Stimulated activated naive CD8-positive, alpha-beta T cell treated with anti-CD3 and anti-CD28 coated beads, Interleukin-15, amount 100 ng/mL, for 72 hours (primary cell): ENCODE measurements around the gene CASP9.
A peak's percentile ranks its signal among the peaks of the same experiment; 100 is the strongest.
"Not testable (repeated sequence)": the region's sequence is repeated elsewhere in the genome, so short reads cannot be mapped to it uniquely, and the experiment has no call there.

Experiments used
- ATAC-seq: fragments of 150-1000 bp; cut with Tn5 transposase; 2 replicates; pipeline ENCODE4 v1.10.0; 2021; ENCODE audit warnings: mild to moderate bottlenecking, moderate library complexity
- DNase-seq, 2 donors: peaks; one replicate each; pipeline ENCODE4 v3.0.0; 2021 to 2022
- H3K27ac Mint-ChIP-seq, 2 donors: one replicate each; pipeline ENCODE4 v1.8.0; 2022; ENCODE audit warnings: mild to moderate bottlenecking in 2 of 2, mixed read lengths in 2 of 2, moderate library complexity in 2 of 2
- H3K27me3 Mint-ChIP-seq: one replicate; pipeline ENCODE4 v1.8.0; 2022; ENCODE audit warnings: mixed read lengths
- H3K4me1 Mint-ChIP-seq: one replicate; pipeline ENCODE4 v1.8.0; 2022; ENCODE audit warnings: mild to moderate bottlenecking, mixed read lengths
- H3K4me3 Mint-ChIP-seq, 2 donors: one replicate each; pipeline ENCODE4 v1.8.0; 2022; ENCODE audit warnings: mild to moderate bottlenecking in 2 of 2, mixed read lengths in 2 of 2, moderate library complexity in 1 of 2
- H3K9me3 Mint-ChIP-seq, 2 donors: one replicate each; pipeline ENCODE4 v1.8.0; 2022; ENCODE audit warnings: mixed read lengths in 2 of 2

CASP9 gene

GRCh38 chr1:15540186-15540585 is 16.2 kb upstream of the CASP9 start:
- no peak for ATAC-seq
- no peak for DNase-seq
- Mint-ChIP-seq H3K4me1 (no peaks in the 10 kb centered on the region), H3K27me3 (no peaks in the 10 kb centered on the region), H3K4me3 (no peak overlapping the region), H3K9me3 (no peaks in the 10 kb centered on the region), H3K27ac (peak overlapping the region in 1 of 2 donors; percentile 64)

GRCh38 chr1:15538771-15539170 is 14.8 kb upstream of the CASP9 start:
- Mint-ChIP-seq H3K27me3 (no peaks in the 10 kb centered on the region), H3K4me1 (no peaks in the 10 kb centered on the region), H3K4me3 (no peak overlapping the region), H3K27ac (no peak overlapping the region), H3K9me3 (no peaks in the 10 kb centered on the region)
- DNase-seq, result no peak
- no peak for ATAC-seq

- no peak for ATAC-seq
- H3K9me3 Mint-ChIP-seq, result no peaks in the 10 kb centered on the region
- H3K27ac Mint-ChIP-seq, result no peak overlapping the region
- DNase-seq, result no peak
- no peaks in the 10 kb centered on the region for H3K27me3 Mint-ChIP-seq
- H3K4me3 Mint-ChIP-seq, result no peak overlapping the region
- peaks cover 18% of the 10 kb centered on the region for H3K4me1 Mint-ChIP-seq
These were observed 7.7 kb upstream of the CASP9 start for GRCh38 chr1:15531682-15532081.

GRCh38 chr1:15531003-15531402 is 7.0 kb upstream of the CASP9 start:
- no peaks in the 10 kb centered on the region for H3K9me3 Mint-ChIP-seq
- H3K27ac Mint-ChIP-seq, result no peak overlapping the region
- no peak overlapping the region for H3K4me3 Mint-ChIP-seq
- DNase-seq (no peak), ATAC-seq (no peak)
- H3K4me1 Mint-ChIP-seq, result peaks cover 24% of the 10 kb centered on the region
- H3K27me3 Mint-ChIP-seq, result no peaks in the 10 kb centered on the region

GRCh38 chr1:15526490-15527339 is 2.7 kb upstream of the CASP9 start, which contains the start of gene DNAJC16:
TSS of gene DNAJC16 (plus strand) at chr1:15526848. CDS start at chr1:15529106, 2,258 bp downstream.
- H3K27ac Mint-ChIP-seq, result peak within 1 kb of the TSS; percentile 96
- H3K9me3 Mint-ChIP-seq, result no peaks in the 10 kb centered on the region
- DNase-seq (peak; percentile 97 to 99), ATAC-seq (peak; percentile 78)
- H3K4me3 Mint-ChIP-seq, result peak within 1 kb of the TSS; percentile 93 to 95
- H3K4me1 Mint-ChIP-seq, result peaks cover 44% of the 10 kb centered on the region
- no peaks in the 10 kb centered on the region for H3K27me3 Mint-ChIP-seq

GRCh38 chr1:15526021-15526489 is 2.0 kb upstream of the CASP9 start:
- Mint-ChIP-seq H3K27me3 (no peaks in the 10 kb centered on the region), H3K9me3 (no peaks in the 10 kb centered on the region), H3K4me1 (peaks cover 51% of the 10 kb centered on the region), H3K27ac (peak overlapping the region; percentile 73 to 96), H3K4me3 (peak overlapping the region; percentile 93 to 95)
- DNase-seq, result no peak
- ATAC-seq, result no peak

GRCh38 chr1:15525050-15526020 is 1.3 kb upstream of the CASP9 start:
- peak; percentile 62 for ATAC-seq
- Mint-ChIP-seq H3K27ac (peak overlapping the region; percentile 96 to 99), H3K9me3 (no peaks in the 10 kb centered on the region), H3K4me1 (peaks cover 52% of the 10 kb centered on the region), H3K4me3 (peak overlapping the region; percentile 93 to 95), H3K27me3 (no peaks in the 10 kb centered on the region)
- peak; percentile 100 for DNase-seq

- ATAC-seq (peak; percentile 68), DNase-seq (peak; percentile 100)
- Mint-ChIP-seq H3K27ac (peak overlapping the region; percentile 99), H3K9me3 (no peaks in the 10 kb centered on the region), H3K4me3 (peak overlapping the region; percentile 93 to 95), H3K27me3 (no peaks in the 10 kb centered on the region), H3K4me1 (peaks cover 52% of the 10 kb centered on the region)
These were observed 451 bp upstream of the CASP9 start for GRCh38 chr1:15524283-15525049.

GRCh38 chr1:15523104-15524020 is 653 bp downstream of the CASP9 start:
- DNase-seq (no peak), ATAC-seq (no peak)
- Mint-ChIP-seq H3K4me1 (peaks cover 45% of the 10 kb centered on the region), H3K27me3 (no peaks in the 10 kb centered on the region), H3K4me3 (peak overlapping the region; percentile 93 to 95), H3K9me3 (no peaks in the 10 kb centered on the region), H3K27ac (peak overlapping the region; percentile 2 to 35)

- Mint-ChIP-seq H3K9me3 (no peaks in the 10 kb centered on the region), H3K27ac (no peak overlapping the region), H3K27me3 (no peaks in the 10 kb centered on the region), H3K4me3 (no peak overlapping the region), H3K4me1 (peaks cover 37% of the 10 kb centered on the region)
- ATAC-seq (no peak), DNase-seq (no peak)
These were observed 1.5 kb downstream of the CASP9 start for GRCh38 chr1:15522551-15522950.

GRCh38 chr1:15521206-15521906 is 2.7 kb downstream of the CASP9 start:
- H3K9me3 Mint-ChIP-seq, H3K4me3 Mint-ChIP-seq, ATAC-seq, H3K27ac Mint-ChIP-seq, DNase-seq, H3K27me3 Mint-ChIP-seq: not testable (repeated sequence)
- peaks cover 31% of the 10 kb centered on the region for H3K4me1 Mint-ChIP-seq

GRCh38 chr1:15519625-15520024 is 4.4 kb downstream of the CASP9 start:
- no peaks in the 10 kb centered on the region for H3K9me3 Mint-ChIP-seq
- ATAC-seq, result no peak
- H3K4me1 Mint-ChIP-seq, result peaks cover 31% of the 10 kb centered on the region
- H3K27ac Mint-ChIP-seq, result no peak overlapping the region
- no peak overlapping the region for H3K4me3 Mint-ChIP-seq
- DNase-seq, result no peak
- no peaks in the 10 kb centered on the region for H3K27me3 Mint-ChIP-seq

GRCh38 chr1:15515022-15515663 is 8.9 kb downstream of the CASP9 start:
- ATAC-seq (peak; percentile 56), DNase-seq (no peak)
- Mint-ChIP-seq H3K27ac (peak overlapping the region in 1 of 2 donors; percentile 92), H3K9me3 (no peaks in the 10 kb centered on the region), H3K27me3 (no peaks in the 10 kb centered on the region), H3K4me1 (peaks cover 19% of the 10 kb centered on the region), H3K4me3 (peak overlapping the region; percentile 38 to 76)
